ENCODE measurements around the gene SELENOV. TPM values are rescaled to one million over a fixed set of nuclear protein-coding genes. Genes with fewer than 3 reads are reported as not detected.
"Not testable (repeated sequence)": the region's sequence is repeated elsewhere in the genome, so short reads cannot be mapped to it uniquely, and the experiment has no call there.

The SELENOV gene
- total and polyA plus RNA-seq, 9 of the 15 experiments (the other 6 are each of a cell fraction or from before 2014, with no cell fraction given): 0.04 to 0.09 (median 0.06) TPM; not detected in 4

DNA sequence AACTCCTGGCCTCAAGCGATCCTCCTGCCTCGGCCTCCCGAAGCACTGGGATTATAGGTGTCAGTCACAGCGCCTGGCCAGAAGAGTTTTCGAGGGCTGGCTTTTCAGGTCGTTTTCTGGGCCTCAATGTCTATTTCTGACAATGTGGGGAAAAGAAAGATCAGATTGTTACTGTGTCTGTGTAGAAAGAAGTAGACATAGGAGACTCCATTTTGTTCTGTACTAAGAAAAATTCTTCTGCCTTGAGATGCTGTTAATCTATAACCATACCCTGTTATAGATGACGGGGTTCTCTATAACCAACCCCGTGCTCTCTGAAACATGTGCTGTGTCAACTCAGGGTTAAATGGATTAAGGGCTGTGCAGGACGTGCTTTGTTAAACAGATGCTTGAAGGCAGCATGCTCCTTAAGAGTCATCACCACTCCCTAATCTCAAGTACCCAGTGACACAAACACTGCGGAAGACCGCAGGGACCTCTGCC lies 35.6 kb upstream of the SELENOV start (continued):
- TF ChIP-seq, protein P1, sequence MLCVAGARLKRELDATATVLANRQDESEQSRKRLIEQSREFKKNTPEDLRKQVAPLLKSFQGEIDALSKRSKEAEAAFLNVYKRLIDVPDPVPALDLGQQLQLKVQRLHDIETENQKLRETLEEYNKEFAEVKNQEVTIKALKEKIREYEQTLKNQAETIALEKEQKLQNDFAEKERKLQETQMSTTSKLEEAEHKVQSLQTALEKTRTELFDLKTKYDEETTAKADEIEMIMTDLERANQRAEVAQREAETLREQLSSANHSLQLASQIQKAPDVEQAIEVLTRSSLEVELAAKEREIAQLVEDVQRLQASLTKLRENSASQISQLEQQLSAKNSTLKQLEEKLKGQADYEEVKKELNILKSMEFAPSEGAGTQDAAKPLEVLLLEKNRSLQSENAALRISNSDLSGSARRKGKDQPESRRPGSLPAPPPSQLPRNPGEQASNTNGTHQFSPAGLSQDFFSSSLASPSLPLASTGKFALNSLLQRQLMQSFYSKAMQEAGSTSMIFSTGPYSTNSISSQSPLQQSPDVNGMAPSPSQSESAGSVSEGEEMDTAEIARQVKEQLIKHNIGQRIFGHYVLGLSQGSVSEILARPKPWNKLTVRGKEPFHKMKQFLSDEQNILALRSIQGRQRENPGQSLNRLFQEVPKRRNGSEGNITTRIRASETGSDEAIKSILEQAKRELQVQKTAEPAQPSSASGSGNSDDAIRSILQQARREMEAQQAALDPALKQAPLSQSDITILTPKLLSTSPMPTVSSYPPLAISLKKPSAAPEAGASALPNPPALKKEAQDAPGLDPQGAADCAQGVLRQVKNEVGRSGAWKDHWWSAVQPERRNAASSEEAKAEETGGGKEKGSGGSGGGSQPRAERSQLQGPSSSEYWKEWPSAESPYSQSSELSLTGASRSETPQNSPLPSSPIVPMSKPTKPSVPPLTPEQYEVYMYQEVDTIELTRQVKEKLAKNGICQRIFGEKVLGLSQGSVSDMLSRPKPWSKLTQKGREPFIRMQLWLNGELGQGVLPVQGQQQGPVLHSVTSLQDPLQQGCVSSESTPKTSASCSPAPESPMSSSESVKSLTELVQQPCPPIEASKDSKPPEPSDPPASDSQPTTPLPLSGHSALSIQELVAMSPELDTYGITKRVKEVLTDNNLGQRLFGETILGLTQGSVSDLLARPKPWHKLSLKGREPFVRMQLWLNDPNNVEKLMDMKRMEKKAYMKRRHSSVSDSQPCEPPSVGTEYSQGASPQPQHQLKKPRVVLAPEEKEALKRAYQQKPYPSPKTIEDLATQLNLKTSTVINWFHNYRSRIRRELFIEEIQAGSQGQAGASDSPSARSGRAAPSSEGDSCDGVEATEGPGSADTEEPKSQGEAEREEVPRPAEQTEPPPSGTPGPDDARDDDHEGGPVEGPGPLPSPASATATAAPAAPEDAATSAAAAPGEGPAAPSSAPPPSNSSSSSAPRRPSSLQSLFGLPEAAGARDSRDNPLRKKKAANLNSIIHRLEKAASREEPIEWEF (CRISPR knock-in tag; IDR thresholded peaks at IDR 0.05): 0 out of 2 replicates have a peak, but pooled peaks have one; percentile 20
- TF ChIP-seq TCF3 (CRISPR knock-in tag; IDR thresholded peaks at IDR 0.05): peak; percentile 39
- TF ChIP-seq, protein P2, sequence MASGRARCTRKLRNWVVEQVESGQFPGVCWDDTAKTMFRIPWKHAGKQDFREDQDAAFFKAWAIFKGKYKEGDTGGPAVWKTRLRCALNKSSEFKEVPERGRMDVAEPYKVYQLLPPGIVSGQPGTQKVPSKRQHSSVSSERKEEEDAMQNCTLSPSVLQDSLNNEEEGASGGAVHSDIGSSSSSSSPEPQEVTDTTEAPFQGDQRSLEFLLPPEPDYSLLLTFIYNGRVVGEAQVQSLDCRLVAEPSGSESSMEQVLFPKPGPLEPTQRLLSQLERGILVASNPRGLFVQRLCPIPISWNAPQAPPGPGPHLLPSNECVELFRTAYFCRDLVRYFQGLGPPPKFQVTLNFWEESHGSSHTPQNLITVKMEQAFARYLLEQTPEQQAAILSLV (tag; IDR thresholded peaks at IDR 0.05): peak; percentile 58; the same call in 1 of the 2 replicates
- TF ChIP-seq, protein P3, sequence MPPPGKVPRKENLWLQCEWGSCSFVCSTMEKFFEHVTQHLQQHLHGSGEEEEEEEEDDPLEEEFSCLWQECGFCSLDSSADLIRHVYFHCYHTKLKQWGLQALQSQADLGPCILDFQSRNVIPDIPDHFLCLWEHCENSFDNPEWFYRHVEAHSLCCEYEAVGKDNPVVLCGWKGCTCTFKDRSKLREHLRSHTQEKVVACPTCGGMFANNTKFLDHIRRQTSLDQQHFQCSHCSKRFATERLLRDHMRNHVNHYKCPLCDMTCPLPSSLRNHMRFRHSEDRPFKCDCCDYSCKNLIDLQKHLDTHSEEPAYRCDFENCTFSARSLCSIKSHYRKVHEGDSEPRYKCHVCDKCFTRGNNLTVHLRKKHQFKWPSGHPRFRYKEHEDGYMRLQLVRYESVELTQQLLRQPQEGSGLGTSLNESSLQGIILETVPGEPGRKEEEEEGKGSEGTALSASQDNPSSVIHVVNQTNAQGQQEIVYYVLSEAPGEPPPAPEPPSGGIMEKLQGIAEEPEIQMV (tag; conservative IDR thresholded peaks at IDR 0.05; ENCODE audit: low read depth): peak; percentile 73
- TF ChIP-seq, protein P4, sequence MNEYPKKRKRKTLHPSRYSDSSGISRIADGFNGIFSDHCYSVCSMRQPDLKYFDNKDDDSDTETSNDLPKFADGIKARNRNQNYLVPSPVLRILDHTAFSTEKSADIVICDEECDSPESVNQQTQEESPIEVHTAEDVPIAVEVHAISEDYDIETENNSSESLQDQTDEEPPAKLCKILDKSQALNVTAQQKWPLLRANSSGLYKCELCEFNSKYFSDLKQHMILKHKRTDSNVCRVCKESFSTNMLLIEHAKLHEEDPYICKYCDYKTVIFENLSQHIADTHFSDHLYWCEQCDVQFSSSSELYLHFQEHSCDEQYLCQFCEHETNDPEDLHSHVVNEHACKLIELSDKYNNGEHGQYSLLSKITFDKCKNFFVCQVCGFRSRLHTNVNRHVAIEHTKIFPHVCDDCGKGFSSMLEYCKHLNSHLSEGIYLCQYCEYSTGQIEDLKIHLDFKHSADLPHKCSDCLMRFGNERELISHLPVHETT (CRISPR knock-in tag; conservative IDR thresholded peaks at IDR 0.05 in 1 of 2, IDR thresholded peaks at IDR 0.05 in 1 of 2): peak in 1 of 2 experiments; percentile 53; a peak in 1 of 4 replicates
- TF ChIP-seq NR2C1 (IDR thresholded peaks at IDR 0.05): not testable (repeated sequence)
- peak; percentile 75 for TF ChIP-seq NR2C1 (tag; IDR thresholded peaks at IDR 0.05)
- peak; percentile 61 for TF ChIP-seq ZNF175 (CRISPR knock-in tag; IDR thresholded peaks at IDR 0.05; ENCODE audit: low read depth)
- TF ChIP-seq, protein P5, sequence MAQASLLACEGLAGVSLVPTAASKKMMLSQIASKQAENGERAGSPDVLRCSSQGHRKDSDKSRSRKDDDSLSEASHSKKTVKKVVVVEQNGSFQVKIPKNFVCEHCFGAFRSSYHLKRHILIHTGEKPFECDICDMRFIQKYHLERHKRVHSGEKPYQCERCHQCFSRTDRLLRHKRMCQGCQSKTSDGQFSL (CRISPR knock-in tag; IDR thresholded peaks at IDR 0.05): not testable (repeated sequence)
- TF ChIP-seq, protein P5 (tag; IDR thresholded peaks at IDR 0.05): peak in 1 of 2 experiments; percentile 88; a peak in 2 of 4 replicates
- TF ChIP-seq ETV1 (tag; conservative IDR thresholded peaks at IDR 0.05; ENCODE audit: low read depth): peak; percentile 40; the same call in 1 of the 2 replicates

Measured in K562 (cell line).